K562 (cell line): Measurements from ENCODE around the gene ABCG2. TPM values are rescaled to one million over a fixed set of nuclear protein-coding genes. Genes with fewer than 3 reads are reported as not detected.

Source experiments
- ATAC-seq: fragments of 200-7000 bp; cut with Tn5 transposase; 3 replicates; pipeline ENCODE4 v1.9.1; 2020; ENCODE audit warnings: moderate library complexity
- BruUV-seq: library from RNA; stranded (reverse); fragments of 400-500 nt; replicated peaks from 2 replicates; lab custom pipeline; 2021; lab: Mats Ljungman, UMichigan
- CTCF ChIA-PET: fragments of 300-600 bp; formaldehyde crosslinking; extraction: SDS; loops from one replicate; lab custom pipeline; 2021; ENCODE audit warnings: low intra/inter-chr PET ratio; lab: Yijun Ruan, JAX
- POLR2A ChIA-PET: fragments of 300-600, 350-650 bp; sonication (Branson Sonifier 250); formaldehyde crosslinking; extraction: SDS; loops from one replicate; lab custom pipeline; 2021; ENCODE audit warnings: antibody characterized with exemption, inconsistent platforms; lab: Yijun Ruan, JAX
- DNase-seq, 4 experiments: peaks; one replicate each; pipeline versions ENCODE4 v3.0.0 to v3.0.0-alpha.2; 2011 to 2018; ENCODE audit warnings: low spot score in 3 of 4, mixed read lengths in 3 of 4; ENCODE audit errors: extremely low read depth in 1 of 4
- FAIRE-seq: peaks from 2 replicates; lab custom pipeline; 2011; peaks lifted over from hg19 to GRCh38; lab: Jason Lieb, UNC
- H2AFZ ChIP-seq: 2 replicates; pipeline ENCODE4 v1.6.0; 2011; ENCODE audit warnings: low read depth, low read length, control low read depth, inconsistent platforms
- H3K27ac ChIP-seq: fragments of 200-600 bp; 3 replicates; pipeline ENCODE4 v1.8.0; 2011; ENCODE audit warnings: low read depth, mild to moderate bottlenecking, control low read depth, inconsistent platforms, low read length, moderate library complexity, mixed read lengths; ENCODE audit errors: extremely low read depth
- H3K27me3 ChIP-seq, 2 experiments: fragments of 300-600 bp in 1 of 2; 2 replicates in 1 of 2; 3 replicates in 1 of 2; pipeline versions ENCODE4 v1.6.0 to v1.8.0; 2011; ENCODE audit warnings: inconsistent platforms in 2 of 2, low read length in 2 of 2, mild to moderate bottlenecking in 1 of 2, mixed read lengths in 1 of 2, moderate library complexity in 1 of 2; ENCODE audit not compliant: control insufficient read depth in 2 of 2, insufficient read depth in 2 of 2
- H3K36me3 ChIP-seq: fragments of 300-600 bp; 3 replicates; pipeline ENCODE4 v1.8.0; 2011; ENCODE audit warnings: mild to moderate bottlenecking, low read length, inconsistent platforms; ENCODE audit not compliant: control insufficient read depth, insufficient read depth
- H3K4me1 ChIP-seq, 2 experiments: fragments of 200-600 bp in 1 of 2; replicated peaks in 1 of 2; 2 replicates in 1 of 2; 3 replicates in 1 of 2; pipeline versions ENCODE4 v1.5.1 to v1.8.0; 2011; ENCODE audit warnings: inconsistent platforms in 2 of 2, low read length in 2 of 2, mild to moderate bottlenecking in 1 of 2, mixed read lengths in 1 of 2, moderate library complexity in 1 of 2; ENCODE audit not compliant: control insufficient read depth in 2 of 2, insufficient read depth in 2 of 2
- H3K4me2 ChIP-seq: 2 replicates; pipeline ENCODE4 v1.6.1; 2011; ENCODE audit warnings: low read length, control low read depth, inconsistent platforms, mixed read lengths; ENCODE audit not compliant: insufficient read depth
- H3K4me3 ChIP-seq: fragments of 200-600 bp; sonication (generic), shearing (Covaris generic); 2 replicates; pipeline ENCODE4 v1.5.1; 2016; ENCODE audit warnings: control low read depth, inconsistent platforms
- H3K79me2 ChIP-seq: fragments of 200-600 bp; 3 replicates; pipeline ENCODE4 v1.8.0; 2011; ENCODE audit warnings: low read length, inconsistent platforms; ENCODE audit not compliant: control insufficient read depth, insufficient read depth
- H3K9ac ChIP-seq, 2 experiments: 2 replicates each; pipeline versions ENCODE4 v1.6.0 to v1.6.1; 2011; ENCODE audit warnings: low read depth in 2 of 2, low read length in 2 of 2, control low read depth in 1 of 2, inconsistent platforms in 1 of 2, mild to moderate bottlenecking in 1 of 2, mixed read lengths in 1 of 2; ENCODE audit not compliant: insufficient read depth in 1 of 2
- H3K9me1 ChIP-seq: one replicate; pipeline ENCODE4 v1.6.0; 2011; ENCODE audit warnings: inconsistent platforms, mild to moderate bottlenecking, low read length, moderate library complexity; ENCODE audit not compliant: control insufficient read depth, insufficient read depth
- H3K9me3 ChIP-seq: replicated peaks from 2 replicates; pipeline ENCODE4 v1.5.1; 2011; ENCODE audit warnings: low read depth, low read length, inconsistent platforms; ENCODE audit not compliant: control insufficient read depth, insufficient read depth
- H4K20me1 ChIP-seq: replicated peaks from 2 replicates; pipeline ENCODE4 v1.6.1; 2011; ENCODE audit warnings: low read length, inconsistent platforms, mixed read lengths; ENCODE audit not compliant: control insufficient read depth, insufficient read depth
- HEY1 ChIP-seq: fragments of 250-450 bp; sonication (Bioruptor Pico); IDR thresholded peaks from 2 replicates; pipeline ENCODE4 v1.5.0; 2020; ENCODE audit warnings: mild to moderate bottlenecking, moderate library complexity, borderline replicate concordance
- HLTF ChIP-seq: fragments of 450-650 bp; IDR thresholded peaks from 2 replicates; pipeline ENCODE4 v1.6.1; 2016
- MECOM ChIP-seq: fragments of 250-450 bp; sonication (Bioruptor Pico); IDR thresholded peaks from 2 replicates; pipeline ENCODE4 v1.8.0; 2022; ENCODE audit warnings: inconsistent platforms
- NONO ChIP-seq, 2 experiments: fragments of 200-400 bp in 1 of 2; fragments of 450-650 bp in 1 of 2; formaldehyde crosslinking in 1 of 2; IDR thresholded peaks; 2 replicates each; pipeline ENCODE4 v1.6.1; 2017; ENCODE audit warnings: low read depth in 2 of 2, mild to moderate bottlenecking in 2 of 2, moderate library complexity in 2 of 2, low read length in 1 of 2
- SRSF3 ChIP-seq: fragments of 200-400 bp; formaldehyde crosslinking; IDR thresholded peaks from 2 replicates; pipeline ENCODE4 v1.6.1; 2016; ENCODE audit warnings: mild to moderate bottlenecking, low read length, moderate library complexity; ENCODE audit not compliant: insufficient read depth
- SUPT5H ChIP-seq: fragments of 450-650 bp; IDR thresholded peaks from 2 replicates; pipeline ENCODE4 v1.6.1; 2016
- TAF15 ChIP-seq: fragments of 200-400 bp; formaldehyde crosslinking; IDR thresholded peaks from 2 replicates; pipeline ENCODE4 v1.6.1; 2017; ENCODE audit warnings: mild to moderate bottlenecking, low read depth, low read length, moderate library complexity
- TCFL5 ChIP-seq: fragments of 250-450 bp; sonication (Bioruptor Pico); conservative IDR thresholded peaks from 2 replicates; pipeline ENCODE4 v1.6.1; 2021; ENCODE audit warnings: mild to moderate bottlenecking, moderate library complexity, matching md5 sums
- ZNF280B ChIP-seq: fragments of 250-450 bp; sonication (Bioruptor Pico); IDR thresholded peaks from 2 replicates; pipeline ENCODE4 v1.5.1; 2021; ENCODE audit warnings: mild to moderate bottlenecking
- ZNF354B ChIP-seq: fragments of 250-450 bp; sonication (Bioruptor Pico); IDR thresholded peaks from 2 replicates; pipeline ENCODE4 v1.4.0; 2020
- ZNF408 ChIP-seq: fragments of 250-450 bp; sonication (Bioruptor Pico); IDR thresholded peaks from 2 replicates; pipeline ENCODE4 v1.4.0; 2020; ENCODE audit warnings: low read depth, mild to moderate bottlenecking, moderate library complexity
- WGBS: fragments of 100-300 bp; shearing (Covaris generic); methylation state at CpG from one replicate; pipeline ENCODE4 v1.1.6; 2016; ENCODE audit warnings: low coverage, mixed read lengths; ENCODE audit not compliant: insufficient coverage; ENCODE audit errors: missing lambda C conversion rate; 5-methylcytosine and 5-hydroxymethylcytosine counted together
- in situ Hi-C: fragments of 300-500 bp; cut with MboI; formaldehyde crosslinking; loops from 4 replicates; pipeline ENCODE4 v1.15.0; 2018; ENCODE audit warnings: inconsistent platforms, mixed read lengths
- intact Hi-C: fragments of 100-400 bp; cut with micrococcal nuclease; formaldehyde crosslinking; loops from 2 replicates; pipeline ENCODE4 v1.14.2; 2022
- polyA plus RNA-seq, 8 experiments: library from polyadenylated mRNA; depleted of rRNA in 4 of 8; stranded (reverse) in 5 of 8; unstranded in 3 of 8; fragments of >200 nt; fragmentation: Nextera tagmentation in 2 of 8; fragmentation: Illumina TruSeq in 1 of 8; extraction: Ambion mirVana in 2 of 8; extraction: Trizol in 1 of 8; gene quantifications; 2 replicates each; pipeline versions ENCODE4 v1.2.1 to v1.2.3, GENCODE V29; 2011 to 2014; ENCODE audit warnings: inconsistent platforms in 1 of 8, missing spikeins in 1 of 8
- total RNA-seq, 7 experiments: library from RNA; depleted of rRNA in 6 of 7; stranded (reverse); fragments of >200 nt in 6 of 7; fragmentation: Illumina TruSeq in 2 of 7; extraction: Trizol in 2 of 7; gene quantifications; 2 replicates each; pipeline versions ENCODE4 v1.2.1 to v1.2.3, GENCODE V29; 2011 to 2021; ENCODE audit warnings: low replicate concordance in 1 of 7
- TF ChIP-seq, protein P1 (sequence below): fragments of 250-450 bp; sonication (Bioruptor Pico); IDR thresholded peaks from 2 replicates; pipeline ENCODE4 v1.8.0; 2022; ENCODE audit warnings: inconsistent platforms, mild to moderate bottlenecking, moderate library complexity, borderline replicate concordance
- TF ChIP-seq, protein P2 (sequence below), 2 experiments: fragments of 450-650 bp in 1 of 2; IDR thresholded peaks; 2 replicates each; pipeline ENCODE4 v1.6.1; 2011 to 2017; ENCODE audit warnings: low read depth in 2 of 2, antibody characterized with exemption in 1 of 2, borderline replicate concordance in 1 of 2, low read length in 1 of 2, mild to moderate bottlenecking in 1 of 2, mixed read lengths in 1 of 2; ENCODE audit not compliant: control insufficient read depth in 1 of 2

The ABCG2 gene
- total and polyA plus RNA-seq, 9 of the 15 experiments (the other 6 are each of a cell fraction or from before 2014, with no cell fraction given) = 0.01 to 0.36 (median 0.11) TPM; not detected in 4

GRCh38 chr4:88101165-88101564 is 57.3 kb downstream of the ABCG2 start:
- Histone ChIP-seq H3K27me3 (no peaks in the 10 kb centered on the region; a peak in 1 of 5 replicates), H3K4me3 (no peak overlapping the region), H3K79me2 (no peaks in the 10 kb centered on the region), H2AFZ (no peak overlapping the region), H3K36me3 (no peaks in the 10 kb centered on the region), H3K9me1 (no peaks in the 10 kb centered on the region), H3K9me3 (no peaks in the 10 kb centered on the region), H3K27ac (no peak overlapping the region), H3K4me2 (no peak overlapping the region), H4K20me1 (no peaks in the 10 kb centered on the region), H3K9ac (no peak overlapping the region), H3K4me1 (no peaks in the 10 kb centered on the region)
- POLR2A ChIA-PET = no interaction called here
- FAIRE-seq (no peak), ATAC-seq (no peak), DNase-seq (no peak)
- CTCF ChIA-PET = no interaction called here
- in situ Hi-C loops (no loop called here), intact Hi-C loops (no loop called here)
- 2% methylated on average over 6 of the region's 6 CpGs for WGBS
- no TSS peak for BruUV-seq
- no peak for TF ChIP-seq MECOM (CRISPR knock-in tag)
- TF ChIP-seq ZNF280B = no peak
- TF ChIP-seq, protein P1, sequence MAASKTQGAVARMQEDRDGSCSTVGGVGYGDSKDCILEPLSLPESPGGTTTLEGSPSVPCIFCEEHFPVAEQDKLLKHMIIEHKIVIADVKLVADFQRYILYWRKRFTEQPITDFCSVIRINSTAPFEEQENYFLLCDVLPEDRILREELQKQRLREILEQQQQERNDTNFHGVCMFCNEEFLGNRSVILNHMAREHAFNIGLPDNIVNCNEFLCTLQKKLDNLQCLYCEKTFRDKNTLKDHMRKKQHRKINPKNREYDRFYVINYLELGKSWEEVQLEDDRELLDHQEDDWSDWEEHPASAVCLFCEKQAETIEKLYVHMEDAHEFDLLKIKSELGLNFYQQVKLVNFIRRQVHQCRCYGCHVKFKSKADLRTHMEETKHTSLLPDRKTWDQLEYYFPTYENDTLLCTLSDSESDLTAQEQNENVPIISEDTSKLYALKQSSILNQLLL = no peak
- no peak for TF ChIP-seq HEY1 (CRISPR knock-in tag)
- TF ChIP-seq HLTF = no peak
- TF ChIP-seq SUPT5H = no peak
- no peak for TF ChIP-seq TAF15
- TF ChIP-seq ZNF408 (CRISPR knock-in tag) = no peak
- no peak for TF ChIP-seq SRSF3
- no peak for TF ChIP-seq ZNF354B (CRISPR knock-in tag)
- TF ChIP-seq, protein P2, sequence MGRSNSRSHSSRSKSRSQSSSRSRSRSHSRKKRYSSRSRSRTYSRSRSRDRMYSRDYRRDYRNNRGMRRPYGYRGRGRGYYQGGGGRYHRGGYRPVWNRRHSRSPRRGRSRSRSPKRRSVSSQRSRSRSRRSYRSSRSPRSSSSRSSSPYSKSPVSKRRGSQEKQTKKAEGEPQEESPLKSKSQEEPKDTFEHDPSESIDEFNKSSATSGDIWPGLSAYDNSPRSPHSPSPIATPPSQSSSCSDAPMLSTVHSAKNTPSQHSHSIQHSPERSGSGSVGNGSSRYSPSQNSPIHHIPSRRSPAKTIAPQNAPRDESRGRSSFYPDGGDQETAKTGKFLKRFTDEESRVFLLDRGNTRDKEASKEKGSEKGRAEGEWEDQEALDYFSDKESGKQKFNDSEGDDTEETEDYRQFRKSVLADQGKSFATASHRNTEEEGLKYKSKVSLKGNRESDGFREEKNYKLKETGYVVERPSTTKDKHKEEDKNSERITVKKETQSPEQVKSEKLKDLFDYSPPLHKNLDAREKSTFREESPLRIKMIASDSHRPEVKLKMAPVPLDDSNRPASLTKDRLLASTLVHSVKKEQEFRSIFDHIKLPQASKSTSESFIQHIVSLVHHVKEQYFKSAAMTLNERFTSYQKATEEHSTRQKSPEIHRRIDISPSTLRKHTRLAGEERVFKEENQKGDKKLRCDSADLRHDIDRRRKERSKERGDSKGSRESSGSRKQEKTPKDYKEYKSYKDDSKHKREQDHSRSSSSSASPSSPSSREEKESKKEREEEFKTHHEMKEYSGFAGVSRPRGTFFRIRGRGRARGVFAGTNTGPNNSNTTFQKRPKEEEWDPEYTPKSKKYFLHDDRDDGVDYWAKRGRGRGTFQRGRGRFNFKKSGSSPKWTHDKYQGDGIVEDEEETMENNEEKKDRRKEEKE (IDR thresholded peaks at IDR 0.05; ENCODE audit: borderline replicate concordance in 1 of 2, control insufficient read depth in 1 of 2, low read depth in 2 of 2, low read length in 1 of 2) = no peak
- no peak for TF ChIP-seq NONO (IDR thresholded peaks at IDR 0.05; ENCODE audit: low read depth in 2 of 2, low read length in 1 of 2)
- TF ChIP-seq TCFL5 (CRISPR knock-in tag) = no peak
